CD4-positive, alpha-beta T cell (primary cell): ENCODE measurements around the gene FLG. TPM values are rescaled to one million over a fixed set of nuclear protein-coding genes. Genes with fewer than 3 reads are reported as not detected.

Source experiments
- ATAC-seq: fragments of 200-7000 bp; cut with Tn5 transposase; one replicate; pipeline ENCODE4 v1.10.0; 2022; ENCODE audit warnings: mild to moderate bottlenecking; ENCODE audit not compliant: poor library complexity
- CTCF ChIA-PET: fragments of 350-600 bp; sonication (Branson Sonifier 250); formaldehyde crosslinking; loops from one replicate; lab custom pipeline; 2021; ENCODE audit warnings: antibody characterized with exemption, inconsistent platforms; lab: Charles Lee
- POLR2A ChIA-PET: fragments of 350-600 bp; sonication (Branson Sonifier 250); formaldehyde crosslinking; loops from one replicate; lab custom pipeline; 2021; ENCODE audit warnings: antibody characterized with exemption, inconsistent platforms; lab: Charles Lee
- DNase-seq, 14 experiments: peaks; one replicate each; pipeline ENCODE4 v3.0.0-alpha.2; 2013 to 2020; ENCODE audit warnings: mixed read lengths in 2 of 14
- H3K27ac ChIP-seq, 2 donors: one replicate each; pipeline versions ENCODE4 v1.5.1 to v1.7.0; 2013; ENCODE audit warnings: low read length in 2 of 2, low read depth in 1 of 2, mild to moderate bottlenecking in 1 of 2
- H3K27me3 ChIP-seq, 2 experiments: 1 replicate in 1 of 2; 2 replicates in 1 of 2; pipeline versions ENCODE4 v1.6.1 to v1.7.0; 2013; ENCODE audit warnings: low read length in 2 of 2, control low read depth in 1 of 2, mild to moderate bottlenecking in 1 of 2, moderate library complexity in 1 of 2; ENCODE audit not compliant: insufficient read depth in 2 of 2, control insufficient read depth in 1 of 2
- H3K36me3 ChIP-seq: one replicate; pipeline ENCODE4 v1.6.1; 2013; ENCODE audit warnings: low read length, control low read depth; ENCODE audit not compliant: insufficient read depth
- H3K4me1 ChIP-seq: one replicate; pipeline ENCODE4 v1.6.1; 2013; ENCODE audit warnings: low read length, control low read depth; ENCODE audit not compliant: insufficient read depth
- H3K4me3 ChIP-seq: one replicate; pipeline ENCODE4 v1.5.1; 2013; ENCODE audit warnings: mild to moderate bottlenecking, low read length, moderate library complexity
- H3K9me3 ChIP-seq, 2 experiments: 1 replicate in 1 of 2; 2 replicates in 1 of 2; pipeline versions ENCODE4 v1.6.1 to v1.7.0; 2013; ENCODE audit warnings: low read length in 2 of 2, mild to moderate bottlenecking in 2 of 2, control low read depth in 1 of 2, moderate library complexity in 1 of 2; ENCODE audit not compliant: control insufficient read depth in 1 of 2, insufficient read depth in 1 of 2
- H3K27ac Mint-ChIP-seq: one replicate; pipeline ENCODE4 v1.8.0; 2020; ENCODE audit warnings: mixed read lengths
- H3K27me3 Mint-ChIP-seq: one replicate; pipeline ENCODE4 v1.8.0; 2021; ENCODE audit warnings: mixed read lengths
- H3K36me3 Mint-ChIP-seq: one replicate; pipeline ENCODE4 v1.8.0; 2021; ENCODE audit warnings: low read depth, mixed read lengths
- H3K4me1 Mint-ChIP-seq: one replicate; pipeline ENCODE4 v1.8.0; 2021; ENCODE audit warnings: low read depth, mixed read lengths
- H3K4me3 Mint-ChIP-seq: one replicate; pipeline ENCODE4 v1.8.0; 2020; ENCODE audit warnings: mild to moderate bottlenecking, mixed read lengths
- H3K9me3 Mint-ChIP-seq: one replicate; pipeline ENCODE4 v1.8.0; 2020; ENCODE audit warnings: mixed read lengths
- CTCF ChIP-seq: fragments of 200-600 bp; IDR thresholded peaks from one replicate; pipeline ENCODE4 v1.8.0; 2022; ENCODE audit warnings: antibody characterized with exemption, mild to moderate bottlenecking
- intact Hi-C, 2 experiments: fragments of 100-400 bp; cut with DNase I in 1 of 2; cut with micrococcal nuclease in 1 of 2; formaldehyde crosslinking; loops; one replicate each; pipeline versions ENCODE4 v1.15.1 to v1.9.0; 2023 to 2025; cut with DNase I, micrococcal nuclease
- polyA plus RNA-seq, 2 donors: library from polyadenylated mRNA; unstranded; fragments of 120-200 nt; gene quantifications; one replicate each; pipeline ENCODE4 v1.2.1, GENCODE V29; 2013
- total RNA-seq, 174 experiments: library from RNA in 2 of 174; stranded (reverse) in 2 of 174; gene quantifications; one replicate each; pipeline ENCODE4 v1.2.3 and lab custom pipeline; 2021 to 2026

Gene FLG
- total RNA-seq (not detected), total RNA-seq (lab: John Stamatoyannopoulos, UW) (0 to 0.11 (median 0) reads per million in 172 experiments)
- under 0.01 TPM for polyA plus RNA-seq (2013, experiment 1 of 2)
- 0.04 TPM for polyA plus RNA-seq (2013, experiment 2 of 2)

- H3K27me3 ChIP-seq, result peaks cover 0 to 5% of the 10 kb centered on the region in 2 experiments
- no peak within 1 kb of the TSS for H3K27ac ChIP-seq
- ChIA-PET POLR2A (no interaction called here), CTCF (no interaction called here)
- intact Hi-C loops, result no loop called here
- Mint-ChIP-seq H3K4me1 (no peaks in the 10 kb centered on the region), H3K9me3 (no peaks in the 10 kb centered on the region), H3K27ac (no peak within 1 kb of the TSS), H3K36me3 (no peaks in the 10 kb centered on the region), H3K4me3 (no peak within 1 kb of the TSS), H3K27me3 (peaks cover 6% of the 10 kb centered on the region)
- ATAC-seq (no peak), DNase-seq (no peak)
- H3K9me3 ChIP-seq, result no peaks in the 10 kb centered on the region
- no peak for TF ChIP-seq CTCF
- no peaks in the 10 kb centered on the region for H3K4me1 ChIP-seq
- no peak within 1 kb of the TSS for H3K4me3 ChIP-seq
- H3K36me3 ChIP-seq, result no peaks in the 10 kb centered on the region
Measured at GRCh38 chr1:152325111-152325510, at the start of gene FLG. TSS of gene FLG (minus strand) at chr1:152325239. CDS start at chr1:152315456, 9,783 bp downstream.

GRCh38 chr1:152374451-152374850 is 49.4 kb upstream of the FLG start:
- no peaks in the 10 kb centered on the region for H3K36me3 Mint-ChIP-seq
- H3K9me3 ChIP-seq, result peaks cover 0 to 3% of the 10 kb centered on the region in 2 experiments
- no peak overlapping the region for H3K4me3 ChIP-seq
- no peaks in the 10 kb centered on the region for H3K27me3 ChIP-seq
- H3K4me3 Mint-ChIP-seq, result no peak overlapping the region
- DNase-seq (no peak), ATAC-seq (no peak)
- CTCF ChIA-PET, result interaction anchor here (1.0 kb wide), 1 partner anchor 10 kb away, joined by 3 read pairs; no protein-coding TSS in a partner anchor
- no peaks in the 10 kb centered on the region for H3K27me3 Mint-ChIP-seq
- no peak overlapping the region for H3K27ac Mint-ChIP-seq
- H3K9me3 Mint-ChIP-seq, result peaks cover 1% of the 10 kb centered on the region
- H3K27ac ChIP-seq, result no peak overlapping the region
- H3K4me1 Mint-ChIP-seq, result no peaks in the 10 kb centered on the region
- H3K4me1 ChIP-seq, result no peaks in the 10 kb centered on the region
- no peaks in the 10 kb centered on the region for H3K36me3 ChIP-seq
- intact Hi-C loops, result no loop called here
- POLR2A ChIA-PET, result no interaction called here
- no peak for TF ChIP-seq CTCF

GRCh38 chr1:152372672-152373071 is 47.6 kb upstream of the FLG start:
- H3K4me1 ChIP-seq, result no peaks in the 10 kb centered on the region
- Mint-ChIP-seq H3K27me3 (peaks cover 6% of the 10 kb centered on the region), H3K4me1 (no peaks in the 10 kb centered on the region), H3K36me3 (no peaks in the 10 kb centered on the region), H3K4me3 (no peak overlapping the region), H3K9me3 (peaks cover 6% of the 10 kb centered on the region), H3K27ac (no peak overlapping the region)
- peaks cover 0 to 3% of the 10 kb centered on the region in 2 experiments for H3K27me3 ChIP-seq
- no peak for DNase-seq
- H3K9me3 ChIP-seq, result peaks cover 0 to 12% of the 10 kb centered on the region in 2 experiments
- POLR2A ChIA-PET, result no interaction called here
- ATAC-seq, result no peak
- no peak overlapping the region for H3K4me3 ChIP-seq
- no peak overlapping the region for H3K27ac ChIP-seq
- intact Hi-C loops, result no loop called here
- H3K36me3 ChIP-seq, result no peaks in the 10 kb centered on the region
- CTCF ChIA-PET, result no interaction called here
- no peak for TF ChIP-seq CTCF
